ENCODE data around the gene GALNT17.

Gene GALNT17

DNA sequence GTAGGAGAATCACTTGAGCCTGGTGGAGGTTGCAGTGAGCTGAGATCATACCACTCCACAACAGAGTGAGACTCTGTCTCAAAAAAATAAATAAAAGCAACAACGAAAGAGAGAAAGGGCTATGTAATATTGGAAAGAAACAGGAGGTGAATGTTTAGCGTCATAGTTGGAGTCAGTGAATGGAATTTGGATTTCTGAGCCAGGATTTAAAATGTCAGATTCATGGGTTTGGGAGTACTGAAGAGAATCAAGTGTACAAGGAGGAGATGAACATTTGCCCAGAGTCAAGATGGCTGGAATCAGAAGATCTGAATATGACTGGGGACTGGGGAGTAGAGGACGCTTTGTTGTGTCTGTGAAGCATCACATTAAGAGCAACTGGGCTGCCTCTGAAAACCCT is 366.4 kb downstream of the GALNT17 start:
- DNase-seq (ENCODE audit: low read depth, low spot score): no peak

DNA sequence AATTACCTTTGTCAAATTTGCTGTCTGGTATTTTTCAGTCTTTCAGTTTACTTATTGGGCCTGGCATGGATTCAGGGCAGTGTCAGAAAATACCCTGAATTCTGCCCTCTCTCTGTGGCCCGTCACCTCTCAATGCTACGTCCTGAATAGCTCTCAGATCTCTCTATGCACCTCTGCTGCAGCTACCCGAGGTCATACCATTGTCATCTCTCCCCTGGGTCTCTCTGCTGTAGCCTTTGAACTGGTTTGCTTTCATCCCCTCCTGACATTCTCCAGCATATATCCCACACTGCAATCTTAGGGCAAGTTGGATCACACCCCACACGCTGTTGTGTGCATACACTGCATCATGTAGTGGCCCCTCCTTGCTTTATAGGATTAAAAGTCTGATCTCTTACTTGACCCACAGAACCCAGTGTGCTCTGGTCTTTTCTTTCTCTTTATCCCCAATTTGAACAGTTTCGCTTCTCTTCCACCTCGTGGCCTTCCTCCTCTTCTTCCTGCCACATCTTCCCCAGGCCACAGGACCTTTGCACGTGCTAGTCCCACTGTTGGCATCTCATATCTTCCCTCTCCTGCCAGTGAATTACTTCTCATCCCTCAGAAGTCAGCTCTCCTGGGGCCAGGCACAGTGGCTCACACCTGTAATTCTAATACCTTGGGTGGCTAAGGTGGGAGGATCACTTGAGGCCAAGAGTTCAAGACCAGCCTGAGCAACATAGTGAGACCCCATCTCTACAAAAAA is 372.9 kb downstream of the GALNT17 start:
- no peak for DNase-seq (ENCODE audit: low read depth, low spot score)

DNA sequence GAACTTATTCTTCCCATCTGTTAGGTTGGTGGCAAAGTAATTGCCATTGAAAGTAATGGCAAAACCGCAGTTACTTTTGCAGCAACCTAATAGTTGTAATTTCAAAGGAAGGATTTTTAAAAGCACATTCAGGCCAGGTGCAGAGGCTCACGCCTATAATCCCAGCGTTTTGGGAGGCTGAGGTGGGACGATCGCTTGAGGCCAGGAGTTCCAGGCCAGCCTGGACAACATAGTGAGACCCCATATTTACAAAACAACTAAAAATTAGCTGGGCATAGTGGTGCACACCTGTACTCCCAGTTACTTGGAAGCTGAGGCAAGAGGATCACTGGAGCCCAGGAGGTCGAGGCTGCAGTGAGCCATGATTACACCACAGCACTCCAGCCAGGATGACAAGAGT is 374.9 kb downstream of the GALNT17 start:
- DNase-seq (ENCODE audit: low read depth, low spot score): no peak

DNA sequence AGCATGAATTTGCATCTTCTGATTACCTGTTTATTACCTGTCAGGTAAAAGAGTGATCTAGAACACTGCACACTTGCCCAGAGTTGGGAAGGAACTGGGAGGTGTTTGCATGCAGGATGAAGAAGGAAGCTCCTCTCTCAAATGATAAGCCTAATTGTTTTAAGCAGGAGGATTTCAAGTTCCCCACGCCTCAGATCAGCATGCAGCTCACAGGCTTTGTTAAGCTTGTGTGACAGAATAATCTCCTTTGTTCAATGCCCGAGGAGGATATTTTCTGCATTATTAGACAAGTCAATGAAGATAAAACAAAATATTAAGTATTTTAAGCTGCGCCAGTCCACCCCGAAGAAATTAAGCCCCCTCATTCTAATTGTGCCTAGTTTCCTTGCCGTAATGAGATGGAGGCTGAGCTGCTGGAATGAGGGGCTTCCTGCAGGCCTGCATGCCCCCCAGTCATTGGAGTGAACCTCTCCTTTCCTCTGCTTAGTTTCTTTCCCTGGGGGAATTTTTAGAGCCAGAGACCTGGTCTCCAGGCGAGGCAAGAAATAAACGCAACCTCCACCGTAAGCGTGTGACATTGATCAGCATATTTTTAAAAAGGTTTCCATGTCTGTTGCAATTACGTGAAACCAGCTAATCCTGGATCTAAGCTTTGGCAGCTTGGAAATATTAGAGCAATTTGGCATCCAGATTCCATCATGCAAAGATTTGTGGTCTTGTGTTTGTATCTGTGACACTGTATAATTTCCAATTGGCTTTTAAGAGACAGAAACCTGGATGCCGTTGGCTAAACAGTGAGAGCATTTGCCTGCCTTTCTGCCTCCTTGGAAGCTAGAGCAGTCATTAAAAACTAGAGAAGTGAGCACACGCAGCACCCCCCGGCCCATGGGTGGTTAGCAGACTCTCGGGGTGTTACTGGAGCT is 376.0 kb downstream of the GALNT17 start:
- no peak for DNase-seq (ENCODE audit: low read depth, low spot score)

DNA sequence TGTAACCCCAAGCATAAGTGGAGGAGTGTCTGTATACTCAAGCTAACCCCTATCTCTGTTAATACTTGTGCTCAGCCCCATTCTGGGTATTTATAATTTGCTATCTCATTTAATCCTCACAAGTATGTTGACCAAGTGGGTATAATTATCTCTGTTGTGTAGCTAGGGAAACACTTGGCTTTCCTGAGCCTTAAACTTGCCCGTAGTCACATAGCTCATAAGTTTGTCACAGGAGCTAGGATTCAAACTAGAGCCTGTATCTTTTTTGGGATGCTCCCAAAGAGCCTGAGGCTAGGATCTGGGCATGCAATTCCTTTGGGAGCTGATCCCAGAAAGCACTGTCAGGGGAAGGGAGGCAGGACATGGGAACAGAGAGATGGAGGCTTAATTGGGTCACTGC is 377.4 kb downstream of the GALNT17 start:
- peak; percentile 20 for DNase-seq (ENCODE audit: low read depth, low spot score)

DNA sequence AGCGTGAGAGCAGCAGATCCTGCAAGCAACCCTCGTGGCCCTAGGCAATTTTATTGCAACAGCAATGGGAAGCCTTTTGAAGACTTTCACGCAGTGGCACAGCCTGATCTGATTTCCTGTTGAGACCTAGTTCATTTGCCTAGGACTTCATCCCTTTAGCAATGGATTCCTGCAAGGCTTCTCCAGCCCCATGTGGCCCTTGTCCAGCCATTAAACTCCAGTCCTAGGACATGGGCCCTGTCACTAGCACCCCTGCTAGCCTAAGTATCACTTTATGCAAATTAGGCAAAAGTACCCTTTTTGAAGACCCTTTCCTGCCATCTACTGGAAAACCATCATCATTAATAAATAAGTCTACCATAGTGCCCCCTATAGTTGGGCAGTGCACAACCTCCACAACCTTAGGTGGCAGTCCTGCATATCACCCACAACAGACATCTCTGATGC is 379.4 kb downstream of the GALNT17 start:
- peak; percentile 15 for DNase-seq (ENCODE audit: low read depth, low spot score)

DNA sequence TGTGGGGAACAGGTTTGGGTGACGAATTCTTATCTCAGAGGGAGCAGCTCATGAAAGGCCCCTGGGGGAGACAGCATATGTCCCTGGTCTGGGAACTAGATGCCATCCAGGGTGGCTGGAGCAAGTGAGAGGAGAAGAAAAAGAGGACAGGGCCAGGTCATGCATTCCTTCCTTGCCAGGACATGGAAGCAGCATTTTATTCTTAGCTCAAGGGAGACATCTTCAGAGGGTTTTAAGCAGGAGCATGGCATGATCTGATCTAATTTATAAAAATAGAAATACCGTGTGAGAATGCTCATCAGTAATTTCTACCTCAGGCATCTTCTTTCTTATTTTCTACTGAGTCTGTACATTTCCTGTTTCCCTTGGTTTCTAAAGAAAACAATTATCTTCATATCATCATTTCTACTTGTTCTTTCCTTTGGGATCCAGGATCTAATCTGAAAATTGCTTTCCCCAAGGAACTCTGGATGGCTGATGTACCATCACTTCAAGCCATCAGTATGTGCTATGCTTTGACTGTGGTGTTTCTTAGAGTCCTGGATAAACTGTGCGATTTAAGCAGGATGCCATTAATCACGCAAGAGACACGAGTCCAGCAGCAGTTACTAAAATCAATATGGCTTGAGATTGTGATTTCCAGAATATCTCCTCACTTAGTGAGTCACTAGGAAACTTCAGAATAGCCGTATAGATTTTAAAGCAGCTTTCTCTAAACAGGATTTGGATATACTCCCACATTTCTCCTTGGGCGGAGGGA is 386.2 kb downstream of the GALNT17 start:
- no peak for DNase-seq (ENCODE audit: low read depth, low spot score)

DNA sequence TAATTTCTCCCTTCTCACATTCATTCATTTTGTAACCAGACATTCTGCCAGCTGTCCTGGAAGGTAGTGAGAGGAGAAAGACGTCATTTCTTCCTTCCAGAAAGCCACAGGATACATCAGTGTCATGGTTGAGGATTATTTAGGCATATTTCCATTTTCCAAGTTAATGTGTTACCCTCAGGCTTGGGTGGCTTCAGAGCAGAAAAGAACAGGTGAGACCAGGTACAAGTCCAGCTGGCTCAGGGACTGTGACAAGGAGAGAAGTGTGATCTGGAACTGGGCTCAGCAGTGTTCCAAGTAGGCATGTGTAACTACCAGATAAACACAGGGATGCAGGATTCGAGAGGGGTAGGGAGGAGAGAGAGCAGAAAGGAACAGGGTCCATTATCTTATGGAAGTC is 386.9 kb downstream of the GALNT17 start:
- DNase-seq (ENCODE audit: low read depth, low spot score): no peak

DNA sequence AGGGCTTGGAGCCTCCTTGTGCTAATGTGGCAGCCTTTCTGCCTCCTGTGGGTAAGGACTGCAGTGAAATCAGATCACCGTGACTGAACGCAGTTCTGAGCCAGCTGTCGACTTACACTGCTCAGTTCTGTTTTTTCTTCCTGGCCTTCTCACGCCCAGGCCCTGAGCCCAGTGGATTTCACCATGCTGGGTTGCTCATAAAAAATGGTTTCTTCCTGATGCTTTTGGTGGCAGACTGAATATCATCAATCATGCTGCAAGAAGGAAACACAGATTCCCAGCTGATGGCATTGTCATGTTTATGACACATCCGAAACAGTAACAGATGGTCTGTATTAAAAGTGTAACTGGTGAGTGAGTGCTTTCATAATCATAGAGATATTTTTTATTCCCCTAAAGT is 389.6 kb downstream of the GALNT17 start:
- DNase-seq (ENCODE audit: low read depth, low spot score): no peak

DNA sequence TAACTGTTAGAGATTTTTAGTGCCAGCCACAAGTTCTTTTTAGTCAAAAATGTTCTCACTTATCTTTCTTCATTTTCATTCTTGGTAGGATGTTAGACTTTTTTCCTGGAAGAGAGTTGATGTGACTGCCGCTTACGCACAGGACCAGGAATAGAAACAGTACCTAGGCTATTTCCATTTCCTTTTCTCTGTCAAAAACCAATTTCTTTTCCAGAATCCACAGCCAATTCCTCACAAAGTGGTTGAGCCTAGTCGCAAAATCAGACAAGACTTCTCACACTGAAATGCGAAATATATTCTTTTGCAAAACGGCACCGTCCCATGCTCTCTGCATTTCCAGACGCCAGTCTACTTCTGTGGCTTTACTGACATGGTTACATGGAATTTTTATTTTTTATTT is 394.2 kb downstream of the GALNT17 start:
- DNase-seq (ENCODE audit: low read depth, low spot score): no peak

DNA sequence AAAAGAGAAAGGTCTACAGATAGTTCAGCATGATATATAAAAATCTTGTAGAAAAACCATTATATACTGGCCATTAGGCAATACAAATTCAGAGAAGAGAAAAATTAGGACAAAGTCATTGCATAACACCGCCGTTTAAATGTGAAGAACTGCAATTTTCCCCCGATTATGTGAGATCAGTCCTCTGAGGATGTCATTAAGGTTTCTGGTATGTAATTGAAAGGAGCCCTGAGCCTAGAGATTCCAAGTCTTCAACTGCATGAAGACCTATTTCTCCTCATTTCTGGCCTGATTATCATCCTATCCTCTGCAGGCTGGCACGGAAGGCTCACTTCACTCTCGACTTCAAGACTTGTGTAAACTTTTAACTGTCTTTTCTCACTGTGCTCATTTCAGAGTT is 395.3 kb downstream of the GALNT17 start:
- DNase-seq (ENCODE audit: low read depth, low spot score): no peak

DNA sequence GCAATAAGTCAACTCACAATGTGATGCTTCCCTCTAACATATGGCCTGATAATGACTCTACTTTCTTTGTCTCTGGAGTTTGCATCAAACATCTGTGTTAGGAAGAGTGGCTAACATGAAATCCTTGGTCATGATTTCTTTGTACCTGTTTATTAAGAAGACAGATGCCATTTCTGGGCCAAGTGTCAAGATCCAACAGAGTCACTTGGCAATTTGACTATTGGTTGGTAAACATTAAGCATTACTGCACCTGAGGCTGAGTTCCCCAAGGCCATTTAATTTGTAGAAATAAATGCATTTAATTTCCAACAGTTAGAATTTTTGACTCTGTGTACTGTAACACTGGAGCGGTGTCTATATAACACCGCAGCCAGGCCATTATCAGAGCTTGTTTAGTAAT is 403.7 kb downstream of the GALNT17 start:
- no peak for DNase-seq (ENCODE audit: low read depth, low spot score)

DNA sequence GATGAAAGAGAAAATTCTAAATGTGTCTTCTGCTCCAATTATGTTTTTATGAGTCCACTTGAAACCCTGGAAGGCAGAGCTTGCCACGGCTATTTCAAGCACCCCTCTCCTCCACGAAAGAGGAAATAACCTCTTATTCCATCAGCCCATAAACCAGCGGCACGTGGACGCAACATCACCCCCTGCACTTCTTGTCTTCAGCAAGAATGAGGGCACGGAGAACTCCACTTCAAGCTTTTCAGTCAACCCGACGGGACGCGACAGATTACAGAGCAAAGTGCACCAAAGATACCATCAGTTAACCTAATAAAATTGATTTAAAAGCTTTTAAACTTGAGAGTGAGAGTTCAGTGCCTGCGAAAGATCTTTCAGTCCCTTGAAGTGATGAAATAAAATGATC is 406.3 kb downstream of the GALNT17 start:
- no peak for DNase-seq (ENCODE audit: low read depth, low spot score)

DNA sequence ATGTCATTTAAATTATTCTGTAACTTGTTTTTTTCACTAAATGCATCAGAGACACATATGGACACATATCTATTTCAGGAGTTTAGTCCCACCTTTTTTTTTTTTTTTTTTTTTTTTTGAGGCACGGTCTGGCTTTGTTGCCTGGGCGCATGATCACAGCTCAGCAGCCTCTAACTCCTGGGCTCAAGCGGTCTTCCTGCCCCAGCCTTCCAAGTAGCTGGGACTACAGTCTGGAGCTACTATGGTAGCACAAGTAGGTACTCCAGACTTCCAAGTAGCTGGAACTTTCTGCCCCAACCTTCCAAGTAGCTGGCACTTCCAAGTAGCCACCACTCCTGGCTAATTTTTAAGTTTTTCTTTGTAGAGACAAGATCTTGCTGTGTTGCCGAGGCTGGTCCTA is 407.7 kb downstream of the GALNT17 start:
- no peak for DNase-seq (ENCODE audit: low read depth, low spot score)

DNA sequence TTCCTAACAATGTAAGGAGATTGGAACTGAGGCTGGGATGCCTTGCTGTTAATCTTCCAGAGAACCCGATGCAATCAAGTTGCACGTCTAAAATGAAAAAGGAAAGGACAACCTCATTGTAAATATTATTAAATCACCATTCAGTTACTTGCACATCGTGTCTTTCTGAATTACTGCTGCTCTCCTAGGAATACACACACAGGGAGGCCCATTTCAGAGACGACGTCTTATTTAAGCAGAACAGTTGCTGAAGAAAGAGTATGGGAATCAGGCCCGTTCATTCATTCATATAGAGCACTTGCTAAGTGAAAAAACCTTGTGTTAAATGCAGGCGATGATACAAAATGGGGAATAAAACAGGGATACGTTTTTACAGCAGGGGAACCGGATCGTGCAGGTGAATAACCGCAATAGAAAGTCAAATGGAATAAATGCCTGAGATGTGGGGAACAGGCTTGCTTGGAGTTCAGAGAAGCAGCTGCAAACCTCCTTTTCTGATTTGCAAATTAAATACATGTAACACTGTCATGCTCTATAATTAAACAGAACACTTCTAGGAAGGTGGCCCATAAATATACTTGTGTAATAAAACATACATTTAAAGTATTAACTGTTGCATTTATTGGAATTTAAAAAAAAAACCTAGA is 409.9 kb downstream of the GALNT17 start:
- DNase-seq (ENCODE audit: low read depth, low spot score): no peak

DNA sequence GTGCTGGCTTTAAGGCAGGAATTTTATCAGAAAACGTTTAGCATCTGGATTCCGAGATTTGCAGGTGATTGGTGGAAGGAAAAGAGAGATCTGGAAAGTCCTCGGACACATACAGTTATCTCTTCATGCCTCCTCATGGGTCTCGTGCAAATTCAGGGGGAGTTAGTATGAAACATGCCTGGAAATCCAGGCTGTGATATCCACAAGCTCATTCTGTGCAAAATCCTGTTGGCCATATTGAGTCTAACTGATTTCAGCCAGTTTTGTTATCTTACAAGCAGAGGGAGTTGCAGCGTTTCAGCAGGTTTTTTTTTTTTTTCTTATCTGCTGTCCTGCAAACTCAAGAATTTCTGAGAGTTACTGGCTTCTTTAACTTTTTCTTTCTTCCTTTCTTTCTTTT is 411.5 kb downstream of the GALNT17 start:
- DNase-seq (ENCODE audit: low read depth, low spot score): no peak

DNA sequence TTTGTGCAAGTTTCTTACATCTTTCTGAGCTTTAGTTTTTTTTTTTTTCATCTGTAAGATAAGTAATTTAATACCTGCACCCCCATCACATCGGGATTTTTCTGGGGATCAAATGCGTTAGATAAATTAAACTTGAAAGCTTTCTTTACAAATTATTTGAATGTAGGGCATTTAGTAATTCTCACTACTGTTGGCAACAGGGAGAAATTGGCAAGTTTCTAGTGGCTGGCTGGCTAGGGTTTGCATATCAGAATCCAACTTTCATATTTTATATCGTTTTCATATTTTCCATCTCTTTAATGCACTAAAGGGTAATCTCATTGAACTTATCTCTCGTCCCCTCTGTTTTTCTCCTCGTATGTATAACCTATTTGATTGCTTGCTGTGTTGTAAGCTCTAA is 412.9 kb downstream of the GALNT17 start:
- DNase-seq (ENCODE audit: low read depth, low spot score): no peak

DNA sequence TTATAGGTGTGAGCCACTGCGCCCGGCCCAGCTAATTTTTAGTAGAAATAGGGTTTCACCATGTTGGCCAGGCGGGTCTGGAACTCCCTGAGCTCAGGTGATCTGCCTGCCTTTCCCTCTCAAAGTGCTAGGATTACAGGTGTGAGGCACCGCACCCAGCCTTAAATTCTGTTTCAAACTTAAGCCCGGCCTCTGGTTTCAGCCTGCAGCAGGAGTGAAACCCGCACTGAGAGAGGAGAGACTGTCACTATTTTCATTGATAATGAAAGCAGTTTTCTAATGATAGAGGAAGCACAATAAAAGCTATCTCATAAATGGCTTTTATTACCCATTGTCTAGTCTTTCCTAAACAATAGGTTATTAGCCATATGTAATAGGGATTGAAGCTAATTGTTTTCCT is 415.5 kb downstream of the GALNT17 start:
- DNase-seq (ENCODE audit: low read depth, low spot score): no peak

DNA sequence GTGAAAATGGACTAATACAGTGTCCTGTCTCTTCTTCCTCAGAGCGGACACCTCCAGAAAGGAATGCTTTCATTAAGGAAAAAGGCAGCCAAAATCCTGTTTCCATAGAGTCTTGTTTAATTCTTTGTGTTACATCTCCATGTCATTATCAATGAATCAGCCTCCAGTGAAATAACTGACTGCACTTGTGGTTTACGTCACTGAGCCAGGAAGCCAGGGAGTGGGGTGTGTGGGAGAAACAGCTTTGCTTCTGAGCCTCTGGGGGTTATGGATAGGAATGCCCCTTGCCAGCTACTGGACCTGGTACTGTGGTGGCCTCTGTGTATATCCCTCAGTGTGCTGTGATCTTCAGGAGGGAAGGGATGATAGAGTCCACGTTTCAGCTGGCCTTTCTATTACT is 416.8 kb downstream of the GALNT17 start:
- DNase-seq (ENCODE audit: low read depth, low spot score): peak; percentile 76

DNA sequence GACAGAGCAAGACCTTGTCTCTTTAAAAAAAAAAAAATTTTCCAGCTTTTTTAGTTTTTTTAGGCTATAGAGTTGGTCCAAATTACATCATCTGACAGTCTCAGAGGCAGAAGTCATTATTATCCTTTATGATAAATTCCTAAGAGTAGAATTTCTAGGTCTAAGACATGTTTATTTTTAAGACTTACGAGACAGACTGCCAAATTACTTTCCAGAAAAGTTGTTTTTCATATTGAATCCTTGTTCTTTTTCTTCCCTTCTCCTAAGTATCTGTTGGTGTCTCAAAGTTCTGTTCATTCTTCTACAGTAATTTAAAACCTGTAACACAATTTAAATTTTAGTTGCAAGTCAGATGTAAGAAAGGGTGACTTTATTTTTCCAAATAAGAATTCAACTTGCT is 421.4 kb downstream of the GALNT17 start:
- no peak for DNase-seq (ENCODE audit: low read depth, low spot score)

DNA sequence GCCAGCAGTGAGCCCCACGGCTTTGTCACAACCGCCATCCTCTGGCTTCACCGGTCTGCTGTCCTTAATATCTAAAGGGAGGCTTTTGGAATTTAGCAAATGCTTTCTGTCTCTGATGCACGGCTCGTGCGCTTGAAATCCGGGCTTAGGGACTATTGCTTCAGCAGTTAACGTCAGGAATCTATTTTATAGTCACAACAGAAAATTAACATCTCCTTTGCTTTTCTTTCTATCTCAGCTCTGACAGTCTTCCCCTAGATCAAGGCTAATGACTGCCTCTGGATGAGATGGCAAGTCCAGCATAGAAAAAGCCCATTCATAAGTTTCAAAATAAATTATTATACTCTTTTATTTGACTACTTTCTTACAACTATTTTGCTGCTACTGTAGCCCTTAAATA is 423.8 kb downstream of the GALNT17 start:
- DNase-seq (ENCODE audit: low read depth, low spot score): no peak

Data from astrocyte of the hippocampus (primary cell).